Cardiac septum (tissue), 1 donor: Measurements from ENCODE around the gene AGL. TPM values are rescaled to one million over a fixed set of nuclear protein-coding genes. Genes with fewer than 3 reads are reported as not detected.
"Not testable (repeated sequence)": the region's sequence is repeated elsewhere in the genome, so short reads cannot be mapped to it uniquely, and the experiment has no call there.

ENCODE experiments used
- DNase-seq: peaks from one replicate; pipeline ENCODE4 v3.0.0-alpha.2; 2020; ENCODE audit warnings: low spot score
- intact Hi-C: fragments of 100-400 bp; cut with DNase I; formaldehyde crosslinking; loops from one replicate; pipeline ENCODE4 v1.14.0; 2022
- total RNA-seq: library from RNA; stranded (reverse); fragmentation: NEBNext Ultra II Directional; extraction: Animal tissue kit (Norgen Biotek cat#: 25700); gene quantifications from one replicate; pipeline ENCODE4 v1.2.1, GENCODE V29; 2021
- donor health status: DM: no; HTN: no; CAD: no.

AGL gene
- total RNA-seq, 1 donor from 2014 or later: 39.5 TPM

DNA sequence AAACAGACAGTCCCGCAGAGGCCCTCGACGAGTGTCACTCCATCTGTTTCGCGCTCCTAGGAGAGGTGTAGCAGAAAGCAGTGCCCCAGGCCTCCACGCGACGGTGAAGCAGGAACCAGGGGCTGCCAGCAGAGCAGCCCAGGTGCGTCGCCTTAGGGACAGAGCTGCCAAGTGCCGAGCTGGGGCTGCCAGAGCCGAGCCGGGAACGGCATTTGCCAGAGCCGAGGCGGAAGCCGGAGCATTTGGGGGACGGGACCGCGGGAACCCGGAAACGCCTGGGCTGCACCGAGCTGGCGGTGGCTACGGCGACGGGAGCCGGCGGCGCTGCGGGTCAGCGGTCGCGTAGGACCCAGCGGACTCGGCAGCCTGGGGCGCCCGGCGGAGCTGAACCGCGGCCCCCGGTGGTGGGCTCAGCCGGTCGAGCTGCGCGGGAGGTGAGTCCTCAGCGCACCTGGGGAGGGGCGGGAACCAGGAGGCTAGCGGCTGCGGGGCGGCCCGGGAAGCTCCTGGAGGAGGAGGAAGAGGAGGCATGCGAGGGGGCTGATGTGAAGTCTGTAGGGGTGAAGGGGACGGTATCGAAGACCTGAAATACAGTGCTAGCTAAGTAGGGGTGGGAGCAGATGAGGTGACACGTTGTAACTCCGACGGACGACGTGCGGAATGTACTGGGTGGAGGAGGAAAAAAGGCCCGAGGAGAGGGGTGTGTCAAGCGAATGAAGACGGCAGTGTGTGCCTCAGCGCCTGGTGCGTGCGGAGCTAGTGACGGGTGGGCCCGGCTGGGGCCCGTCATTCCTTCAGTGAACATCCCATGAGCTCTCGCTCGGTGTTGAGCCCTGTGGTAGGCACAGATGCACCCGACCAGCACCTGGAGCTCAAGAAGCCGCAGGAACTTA, 119.8 kb downstream of the AGL start, which contains the start of gene SLC35A3:
Gene SLC35A3, plus strand, starts transcription at position 268 of the 893 bp plus-strand sequence. CDS start 23,559 bp downstream, outside the sequence.
- peak; percentile 93 for DNase-seq
- intact Hi-C loops: loop anchor here (2.0 to 5.0 kb wide), 2 partner anchors 67 to 163 kb away; partner anchors contain the start of genes SASS6 and TRMT13

DNA sequence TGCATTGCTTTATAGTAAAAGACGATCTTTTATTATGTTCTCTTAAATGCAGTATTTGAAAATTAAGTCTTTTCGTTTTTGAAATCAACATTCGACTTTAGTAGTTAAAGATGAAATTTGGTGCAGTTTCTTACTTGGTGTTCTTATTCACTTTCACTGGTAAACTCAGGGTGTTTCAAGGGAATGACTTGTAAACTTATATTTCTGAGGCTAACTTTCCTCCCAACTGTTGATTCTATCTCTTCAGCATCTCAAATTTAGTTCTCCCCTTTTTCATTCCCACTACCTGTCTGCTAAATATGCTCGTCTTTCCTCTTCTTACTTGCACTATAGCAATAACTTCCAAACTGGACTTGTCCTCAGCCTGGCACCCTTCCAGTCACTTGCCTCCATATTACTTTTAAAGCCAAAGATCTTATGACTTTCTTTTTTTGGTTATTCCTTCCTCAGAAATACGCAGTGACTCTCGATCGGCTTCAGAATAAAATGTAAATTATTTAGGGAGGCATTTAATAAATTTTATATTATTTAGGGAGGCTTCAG, 120.6 kb downstream of the AGL start:
- no peak for DNase-seq
- intact Hi-C loops: no loop called here

DNA sequence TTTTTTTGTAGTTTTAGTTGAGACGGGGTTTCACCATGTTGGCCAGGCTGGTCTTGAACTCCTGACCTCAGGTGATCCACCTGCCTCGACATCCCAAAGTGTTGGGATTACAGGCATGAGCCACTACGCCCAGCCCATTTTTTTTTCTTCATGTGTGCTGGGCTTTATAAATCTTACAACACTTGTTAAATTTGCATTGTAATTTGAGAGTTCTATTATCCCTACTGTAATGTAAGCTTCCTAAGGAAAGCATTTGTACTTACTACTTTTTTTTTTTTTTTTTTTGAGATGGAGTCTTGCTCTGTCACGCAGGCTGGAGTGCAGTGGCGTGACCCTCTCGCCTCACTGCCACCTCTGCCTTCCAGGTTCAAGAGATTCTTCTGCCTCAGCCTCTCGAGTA, 121.9 kb downstream of the AGL start:
- intact Hi-C loops, DNase-seq: not testable (repeated sequence)

Other genes with a start within 250 kb of the AGL start
- gene PALMD, start 204.2 kb upstream of the AGL start, total RNA-seq: 67.0 TPM
- gene FRRS1, start 83.7 kb upstream of the AGL start, total RNA-seq: 4.0 TPM
- 9.8 TPM for gene SLC35A3, start 119.6 kb downstream of the AGL start, total RNA-seq